Spleen (tissue), 11 donors: ENCODE results near the gene PODXL. TPM values are rescaled to one million over a fixed set of nuclear protein-coding genes. Genes with fewer than 3 reads are reported as not detected.

ENCODE experiments used
- DNase-seq: peaks from one replicate; pipeline ENCODE4 v3.0.0-alpha.2; 2020
- H3K27ac ChIP-seq, 8 donors: fragments of 200-600 bp; sonication (generic) in 7 of 8; 1 replicate in 4 of 8; 2 replicates in 4 of 8; pipeline versions ENCODE4 v1.5.0 to v1.8.0; 2016 to 2021; ENCODE audit warnings: inconsistent platforms in 4 of 8, mild to moderate bottlenecking in 4 of 8, moderate library complexity in 1 of 8
- H3K27me3 ChIP-seq, 7 donors: fragments of 200-600 bp; sonication (generic) in 6 of 7; replicated peaks in 1 of 7; 1 replicate in 4 of 7; 2 replicates in 3 of 7; pipeline versions ENCODE4 v1.5.0 to v1.8.0; 2016 to 2021; ENCODE audit warnings: inconsistent platforms in 3 of 7, mild to moderate bottlenecking in 1 of 7
- H3K36me3 ChIP-seq, 6 donors: fragments of 200-600 bp; sonication (generic) in 5 of 6; 1 replicate in 4 of 6; 2 replicates in 2 of 6; pipeline versions ENCODE4 v1.5.0 to v1.8.0; 2016 to 2021; ENCODE audit warnings: inconsistent platforms in 2 of 6
- H3K4me1 ChIP-seq, 6 donors: fragments of 200-600 bp; sonication (generic) in 5 of 6; 1 replicate in 3 of 6; 2 replicates in 3 of 6; pipeline versions ENCODE4 v1.5.0 to v1.8.0; 2016 to 2021; ENCODE audit warnings: inconsistent platforms in 3 of 6
- H3K4me3 ChIP-seq, 8 donors: fragments of 200-600 bp; sonication (generic) in 7 of 8; 1 replicate in 4 of 8; 2 replicates in 4 of 8; pipeline versions ENCODE4 v1.5.0 to v1.8.0; 2016 to 2021; ENCODE audit warnings: inconsistent platforms in 4 of 8, mild to moderate bottlenecking in 4 of 8, moderate library complexity in 2 of 8
- H3K9me3 ChIP-seq, 8 donors: fragments of 200-600 bp; sonication (generic) in 7 of 8; 1 replicate in 4 of 8; 2 replicates in 4 of 8; pipeline versions ENCODE4 v1.5.0 to v1.8.0; 2016 to 2021; ENCODE audit warnings: inconsistent platforms in 4 of 8
- CTCF ChIP-seq, 11 experiments: fragments of 200-600 bp in 7 of 11; fragments of 450-650 bp in 4 of 11; sonication (generic) in 4 of 11; IDR thresholded peaks in 8 of 11; conservative IDR thresholded peaks in 3 of 11; 1 replicate in 7 of 11; 2 replicates in 4 of 11; pipeline versions ENCODE4 v1.4.0 to v1.8.0; 2016 to 2021; ENCODE audit warnings: antibody characterized with exemption in 11 of 11, inconsistent platforms in 4 of 11, mild to moderate bottlenecking in 1 of 11
- POLR2A ChIP-seq, 3 donors: fragments of 450-650 bp; IDR thresholded peaks; one replicate each; pipeline ENCODE4 v1.5.1; 2017; ENCODE audit warnings: antibody characterized with exemption in 3 of 3, mild to moderate bottlenecking in 1 of 3
- POLR2AphosphoS5 ChIP-seq, 3 donors: sonication (generic); formaldehyde crosslinking; IDR thresholded peaks; one replicate each; pipeline ENCODE4 v1.5.1; 2017; ENCODE audit warnings: antibody characterized with exemption in 3 of 3
- WGBS, 5 donors: extraction: QIAGEN DNeasy Blood & Tissue Kit in 3 of 5; methylation state at CpG; one replicate each; pipeline versions ENCODE4 v1.1.5 to v1.1.7; 2013 to 2018; 5-methylcytosine and 5-hydroxymethylcytosine counted together
- intact Hi-C: fragments of 100-400 bp; cut with DNase I; formaldehyde crosslinking; loops from one replicate; pipeline ENCODE4 v1.15.0; 2023; ENCODE audit warnings: low total_unique reads
- polyA plus RNA-seq, 3 donors: library from polyadenylated mRNA; stranded (reverse); fragments of 200-250 nt; gene quantifications; one replicate each; pipeline ENCODE4 v1.2.1, GENCODE V29; 2013
- total RNA-seq, 7 donors: library from RNA; depleted of rRNA in 3 of 7; stranded (reverse); fragments of >200 nt in 3 of 7; fragmentation: NEBNext Ultra II Directional in 4 of 7; extraction: Animal tissue kit (Norgen Biotek cat#: 25700) in 4 of 7; gene quantifications; one replicate each; pipeline versions ENCODE4 v1.1.0 to v1.2.1, GENCODE V29; 2016 to 2021
- donor health status: healthy with polysubstance abuse.
- donor health status: DM: no; HTN: no; CAD: no; lungs with moderate emphysema.
- donor health status: DM: no; HTN: no; CAD: no.
- donor health status: Bipolar disorder and iron deficiency.
- donor health status: healthy.
- donor health status: DM: no; HTN: no; CAD: no.
- donor health status: DM: yes; HTN: yes; CAD: no.

Gene PODXL
- total and polyA plus RNA-seq, 10 donors: 1.9 to 27.5 (median 16.0) TPM

- Histone ChIP-seq H3K27me3 (no peaks in the 10 kb centered on the region), H3K27ac (no peak overlapping the region), H3K9me3 (no peaks in the 10 kb centered on the region), H3K4me3 (no peak overlapping the region), H3K4me1 (no peaks in the 10 kb centered on the region), H3K36me3 (peaks cover 0 to 70% (median 5%) of the 10 kb centered on the region in 6 donors)
- no peak for TF ChIP-seq CTCF (IDR thresholded peaks at IDR 0.05 in 8 of 11, conservative IDR thresholded peaks at IDR 0.05 in 3 of 11)
- no peak for TF ChIP-seq POLR2AphosphoS5 (IDR thresholded peaks at IDR 0.05)
- no peak for TF ChIP-seq POLR2A (IDR thresholded peaks at IDR 0.05)
- DNase-seq: no peak
- 87 to 92% (median 89%) methylated on average over 2 of the region's 2 CpGs for WGBS, 5 donors
- intact Hi-C loops: no loop called here
Measured at GRCh38 chr7:131455001-131455400, 101.4 kb downstream of the PODXL start.

GRCh38 chr7:131454498-131454897 lies 101.9 kb downstream of the PODXL start:
- H3K4me1 ChIP-seq: no peaks in the 10 kb centered on the region
- WGBS, 5 donors: 92 to 100% (median 96%) methylated on average over 1 of the region's 1 CpG
- intact Hi-C loops: no loop called here
- DNase-seq: no peak
- no peaks in the 10 kb centered on the region for H3K27me3 ChIP-seq
- no peak overlapping the region for H3K27ac ChIP-seq
- peaks cover 0 to 70% (median 8%) of the 10 kb centered on the region in 6 donors for H3K36me3 ChIP-seq
- H3K4me3 ChIP-seq: no peak overlapping the region
- no peaks in the 10 kb centered on the region for H3K9me3 ChIP-seq
- TF ChIP-seq POLR2AphosphoS5 (IDR thresholded peaks at IDR 0.05): no peak
- no peak for TF ChIP-seq CTCF (IDR thresholded peaks at IDR 0.05 in 8 of 11, conservative IDR thresholded peaks at IDR 0.05 in 3 of 11)
- no peak for TF ChIP-seq POLR2A (IDR thresholded peaks at IDR 0.05)

Other genes starting within 250 kb of the PODXL start
- gene MKLN1, start 228.8 kb downstream of the PODXL start, total RNA-seq: 10 to 100 TPM; 47.6 to 87.4 (median 77.6) TPM
- gene MKLN1, start 228.8 kb downstream of the PODXL start, polyA plus RNA-seq: 1 to 10 TPM; 7.1 to 9.2 (median 8.2) TPM